Measurements from ENCODE around the gene GAL3ST2.
"Not testable (repeated sequence)": the region's sequence is repeated elsewhere in the genome, so short reads cannot be mapped to it uniquely, and the experiment has no call there.

GAL3ST2 gene

GRCh38 chr2:241810307-241811200 lies 33.9 kb downstream of the GAL3ST2 start:
- DNase-seq: no peak

- no peak for DNase-seq
These were observed 34.8 kb downstream of the GAL3ST2 start for GRCh38 chr2:241811201-241811951.

GRCh38 chr2:241811952-241812729 lies 35.5 kb downstream of the GAL3ST2 start:
- no peak for DNase-seq

- DNase-seq: no peak
These were observed 36.4 kb downstream of the GAL3ST2 start for GRCh38 chr2:241812730-241813643.

- no peak for DNase-seq
These were observed 37.2 kb downstream of the GAL3ST2 start for GRCh38 chr2:241813644-241814392.

GRCh38 chr2:241814393-241814642 lies 37.7 kb downstream of the GAL3ST2 start:
- no peak for DNase-seq

- DNase-seq: no peak
These were observed 38.2 kb downstream of the GAL3ST2 start for GRCh38 chr2:241814643-241815476.

GRCh38 chr2:241815477-241816430 lies 39.1 kb downstream of the GAL3ST2 start:
- no peak for DNase-seq

GRCh38 chr2:241816431-241817121 lies 40.0 kb downstream of the GAL3ST2 start:
- DNase-seq: no peak

GRCh38 chr2:241817126-241817820 lies 40.7 kb downstream of the GAL3ST2 start:
- no peak for DNase-seq

- DNase-seq: not testable (repeated sequence)
These were observed 41.2 kb downstream of the GAL3ST2 start for GRCh38 chr2:241817821-241818215.

GRCh38 chr2:241818229-241818942 lies 41.8 kb downstream of the GAL3ST2 start:
- DNase-seq: no peak

- no peak for DNase-seq
These were observed 42.3 kb downstream of the GAL3ST2 start for GRCh38 chr2:241818943-241819270.

GRCh38 chr2:241819947-241820624 lies 43.5 kb downstream of the GAL3ST2 start:
- DNase-seq: not testable (repeated sequence)

- no peak for DNase-seq
These were observed 44.2 kb downstream of the GAL3ST2 start for GRCh38 chr2:241820625-241821384.

All from HCEC 1CT (cell line).